Prostate gland (tissue), 2 donors: ENCODE measurements around the gene LDB3.

Experiments used
- POLR2A ChIP-seq: fragments of 450-650 bp; IDR thresholded peaks from one replicate; pipeline ENCODE4 v1.6.1; 2016; ENCODE audit warnings: antibody characterized with exemption, mild to moderate bottlenecking
- POLR2AphosphoS5 ChIP-seq: sonication (generic); formaldehyde crosslinking; IDR thresholded peaks from one replicate; pipeline ENCODE4 v1.6.1; 2017; ENCODE audit warnings: antibody characterized with exemption
- TF ChIP-seq, protein P1 (sequence below), 4 experiments: fragments of 200-600 bp in 2 of 4; fragments of 450-650 bp in 2 of 4; sonication (generic) in 2 of 4; IDR thresholded peaks; 1 replicate in 3 of 4; 2 replicates in 1 of 4; pipeline ENCODE4 v1.5.1; 2016 to 2019; ENCODE audit warnings: antibody characterized with exemption in 4 of 4, mild to moderate bottlenecking in 2 of 4, moderate library complexity in 2 of 4

- TF ChIP-seq POLR2A (no peak), POLR2AphosphoS5 (peak; percentile 52)
- TF ChIP-seq, protein P1, sequence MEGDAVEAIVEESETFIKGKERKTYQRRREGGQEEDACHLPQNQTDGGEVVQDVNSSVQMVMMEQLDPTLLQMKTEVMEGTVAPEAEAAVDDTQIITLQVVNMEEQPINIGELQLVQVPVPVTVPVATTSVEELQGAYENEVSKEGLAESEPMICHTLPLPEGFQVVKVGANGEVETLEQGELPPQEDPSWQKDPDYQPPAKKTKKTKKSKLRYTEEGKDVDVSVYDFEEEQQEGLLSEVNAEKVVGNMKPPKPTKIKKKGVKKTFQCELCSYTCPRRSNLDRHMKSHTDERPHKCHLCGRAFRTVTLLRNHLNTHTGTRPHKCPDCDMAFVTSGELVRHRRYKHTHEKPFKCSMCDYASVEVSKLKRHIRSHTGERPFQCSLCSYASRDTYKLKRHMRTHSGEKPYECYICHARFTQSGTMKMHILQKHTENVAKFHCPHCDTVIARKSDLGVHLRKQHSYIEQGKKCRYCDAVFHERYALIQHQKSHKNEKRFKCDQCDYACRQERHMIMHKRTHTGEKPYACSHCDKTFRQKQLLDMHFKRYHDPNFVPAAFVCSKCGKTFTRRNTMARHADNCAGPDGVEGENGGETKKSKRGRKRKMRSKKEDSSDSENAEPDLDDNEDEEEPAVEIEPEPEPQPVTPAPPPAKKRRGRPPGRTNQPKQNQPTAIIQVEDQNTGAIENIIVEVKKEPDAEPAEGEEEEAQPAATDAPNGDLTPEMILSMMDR (IDR thresholded peaks at IDR 0.05), result no peak
Measured at GRCh38 chr10:86744067-86744725, 75.9 kb downstream of the LDB3 start.
